Loucy (cell line): Measurements from ENCODE around the gene OBP2B.

Source experiments
- CTCF ChIP-seq: fragments of 200-600 bp; sonication (generic); conservative IDR thresholded peaks from 2 replicates; pipeline ENCODE4 v1.5.1; 2014; ENCODE audit warnings: mild to moderate bottlenecking, antibody characterized with exemption, low read length
- EZH2phosphoT487 ChIP-seq: fragments of 200-600 bp; IDR thresholded peaks from 2 replicates; pipeline ENCODE4 v1.6.1; 2018; ENCODE audit warnings: antibody characterized with exemption, mild to moderate bottlenecking, moderate library complexity, borderline replicate concordance

GRCh38 chr9:133227242-133227860 is 18.3 kb upstream of the OBP2B start:
- TF ChIP-seq CTCF = no peak
- no peak for TF ChIP-seq EZH2phosphoT487
